H9 (cell line): ENCODE results near the gene USF3. TPM values are rescaled to one million over a fixed set of nuclear protein-coding genes. Genes with fewer than 3 reads are reported as not detected.

ENCODE experiments used
- DNase-seq: peaks from one replicate; pipeline ENCODE4 v3.0.0-alpha.2; 2017
- H2AFZ ChIP-seq: one replicate; pipeline ENCODE4 v1.6.1; 2013; ENCODE audit warnings: mild to moderate bottlenecking, low read length, control low read depth, moderate library complexity
- H2AK5ac ChIP-seq: 2 replicates; pipeline ENCODE4 v1.6.1; 2013; ENCODE audit warnings: low read length, control low read depth, mixed read lengths; ENCODE audit not compliant: insufficient read length
- H2BK120ac ChIP-seq: one replicate; pipeline ENCODE4 v1.6.1; 2013; ENCODE audit warnings: low read depth, mild to moderate bottlenecking, low read length, control low read depth, inconsistent platforms; ENCODE audit not compliant: poor library complexity, severe bottlenecking
- H2BK12ac ChIP-seq: 2 replicates; pipeline ENCODE4 v1.6.1; 2013; ENCODE audit warnings: low read length, control low read depth, mixed read lengths, low read depth; ENCODE audit not compliant: insufficient read length
- H2BK15ac ChIP-seq: 2 replicates; pipeline ENCODE4 v1.6.1; 2013; ENCODE audit warnings: low read depth, low read length, control low read depth
- H2BK20ac ChIP-seq: one replicate; pipeline ENCODE4 v1.6.1; 2013; ENCODE audit warnings: low read depth, mild to moderate bottlenecking, low read length, control low read depth, inconsistent platforms; ENCODE audit not compliant: poor library complexity, severe bottlenecking
- H2BK5ac ChIP-seq: 2 replicates; pipeline ENCODE4 v1.6.1; 2013; ENCODE audit warnings: low read length, control low read depth, mixed read lengths; ENCODE audit not compliant: insufficient read length
- H3K14ac ChIP-seq: 2 replicates; pipeline ENCODE4 v1.6.1; 2013; ENCODE audit warnings: low read length, control low read depth; ENCODE audit not compliant: insufficient read depth
- H3K18ac ChIP-seq: 2 replicates; pipeline ENCODE4 v1.6.1; 2013; ENCODE audit warnings: low read depth, mild to moderate bottlenecking, mixed read lengths, low read length, control low read depth; ENCODE audit not compliant: insufficient read length
- H3K23ac ChIP-seq: 2 replicates; pipeline ENCODE4 v1.6.1; 2013; ENCODE audit warnings: low read length, control low read depth, mixed read lengths, low read depth; ENCODE audit not compliant: insufficient read length
- H3K23me2 ChIP-seq: 2 replicates; pipeline ENCODE4 v1.6.1; 2013; ENCODE audit warnings: low read depth, mild to moderate bottlenecking, mixed read lengths, low read length, control low read depth; ENCODE audit not compliant: insufficient read length, poor library complexity, severe bottlenecking
- H3K27ac ChIP-seq: 2 replicates; pipeline ENCODE4 v1.5.1; 2013; ENCODE audit warnings: low read length, control low read depth, mixed read lengths, low read depth; ENCODE audit not compliant: insufficient read length
- H3K27me3 ChIP-seq: 2 replicates; pipeline ENCODE4 v1.6.1; 2013; ENCODE audit warnings: low read length, control low read depth, inconsistent platforms; ENCODE audit not compliant: insufficient read depth
- H3K4ac ChIP-seq: 2 replicates; pipeline ENCODE4 v1.6.1; 2013; ENCODE audit warnings: low read depth, mild to moderate bottlenecking, control low read depth, inconsistent platforms, low read length, moderate library complexity
- H3K4me1 ChIP-seq: 2 replicates; pipeline ENCODE4 v1.6.1; 2013; ENCODE audit warnings: low read length, control low read depth, inconsistent platforms; ENCODE audit not compliant: insufficient read depth
- H3K4me2 ChIP-seq: 2 replicates; pipeline ENCODE4 v1.6.1; 2013; ENCODE audit warnings: low read length, control low read depth, mixed read lengths; ENCODE audit not compliant: insufficient read length, insufficient read depth
- H3K56ac ChIP-seq: 2 replicates; pipeline ENCODE4 v1.6.1; 2013; ENCODE audit warnings: low read depth, mild to moderate bottlenecking, mixed read lengths, low read length, control low read depth; ENCODE audit not compliant: insufficient read length
- H3K79me1 ChIP-seq: 2 replicates; pipeline ENCODE4 v1.6.1; 2013; ENCODE audit warnings: low read depth, mild to moderate bottlenecking, moderate library complexity, low read length, control low read depth, inconsistent platforms; ENCODE audit not compliant: insufficient read depth, poor library complexity, severe bottlenecking
- H3K79me2 ChIP-seq: 2 replicates; pipeline ENCODE4 v1.6.1; 2013; ENCODE audit warnings: low read length, control low read depth, inconsistent platforms; ENCODE audit not compliant: insufficient read depth
- H3K9ac ChIP-seq: 2 replicates; pipeline ENCODE4 v1.6.1; 2013; ENCODE audit warnings: low read length, control low read depth, mixed read lengths; ENCODE audit not compliant: insufficient read length; ENCODE audit errors: extremely low read depth
- H3K9me3 ChIP-seq: one replicate; pipeline ENCODE4 v1.6.1; 2013; ENCODE audit warnings: low read depth, low read length, inconsistent platforms; ENCODE audit not compliant: control insufficient read depth
- H3T11ph ChIP-seq: one replicate; pipeline ENCODE4 v1.6.1; 2013; ENCODE audit warnings: mild to moderate bottlenecking, low read length, control low read depth, inconsistent platforms
- H4K20me1 ChIP-seq: one replicate; pipeline ENCODE4 v1.6.1; 2013; ENCODE audit not compliant: control insufficient read depth, insufficient read length, insufficient read depth
- H4K5ac ChIP-seq: 2 replicates; pipeline ENCODE4 v1.6.1; 2013; ENCODE audit warnings: low read depth, mild to moderate bottlenecking, mixed read lengths, low read length, control low read depth; ENCODE audit not compliant: insufficient read length
- H4K8ac ChIP-seq: replicated peaks from 2 replicates; pipeline ENCODE4 v1.6.1; 2013; ENCODE audit warnings: low read length, control low read depth, mixed read lengths, low read depth; ENCODE audit not compliant: insufficient read length
- H4K91ac ChIP-seq: 2 replicates; pipeline ENCODE4 v1.6.1; 2013; ENCODE audit warnings: low read depth, mild to moderate bottlenecking, moderate library complexity, mixed read lengths, low read length, control low read depth; ENCODE audit not compliant: insufficient read length
- H3K27ac Mint-ChIP-seq, 3 experiments: 2 replicates in 2 of 3; 3 replicates in 1 of 3; pipeline ENCODE4 v1.8.0; 2020 to 2021; ENCODE audit warnings: mixed read lengths in 3 of 3, mild to moderate bottlenecking in 1 of 3, moderate library complexity in 1 of 3
- H3K27me3 Mint-ChIP-seq: 2 replicates; pipeline ENCODE4 v1.8.0; 2021; ENCODE audit warnings: low read depth, mild to moderate bottlenecking, moderate library complexity, mixed read lengths
- H3K36me3 Mint-ChIP-seq, 3 experiments: 2 replicates in 2 of 3; 3 replicates in 1 of 3; pipeline ENCODE4 v1.8.0; 2020 to 2021; ENCODE audit warnings: low read depth in 3 of 3, mixed read lengths in 3 of 3; ENCODE audit not compliant: insufficient read depth in 1 of 3
- H3K4me1 Mint-ChIP-seq, 2 experiments: 2 replicates each; pipeline ENCODE4 v1.8.0; 2020; ENCODE audit warnings: mixed read lengths in 2 of 2
- H3K4me3 Mint-ChIP-seq, 2 experiments: 2 replicates in 1 of 2; 3 replicates in 1 of 2; pipeline ENCODE4 v1.8.0; 2020 to 2021; ENCODE audit warnings: mild to moderate bottlenecking in 2 of 2, mixed read lengths in 2 of 2, moderate library complexity in 1 of 2
- H3K9me3 Mint-ChIP-seq, 2 experiments: 2 replicates in 1 of 2; 3 replicates in 1 of 2; pipeline ENCODE4 v1.8.0; 2020; ENCODE audit warnings: mild to moderate bottlenecking in 2 of 2, mixed read lengths in 2 of 2, moderate library complexity in 1 of 2
- CTCF ChIP-seq: fragments of 200-600 bp; sonication (generic); conservative IDR thresholded peaks from 3 replicates; pipeline ENCODE4 v1.8.0; 2021; ENCODE audit warnings: antibody characterized with exemption, mild to moderate bottlenecking
- WGBS: extraction: QIAGEN DNeasy Blood & Tissue Kit; methylation state at CpG from one replicate; pipeline ENCODE4 v1.1.7; 2013; ENCODE audit warnings: missing lambda C conversion rate, low lambda C conversion rate, mixed read lengths; ENCODE audit not compliant: insufficient read length; ENCODE audit errors: extremely low coverage; 5-methylcytosine and 5-hydroxymethylcytosine counted together
- total RNA-seq: library from RNA; stranded (reverse); gene quantifications from 2 replicates; pipeline ENCODE4 v1.2.1, GENCODE V29; 2021

The USF3 gene
- total RNA-seq, 1 experiment from 2014 or later: 13.8 TPM

DNA sequence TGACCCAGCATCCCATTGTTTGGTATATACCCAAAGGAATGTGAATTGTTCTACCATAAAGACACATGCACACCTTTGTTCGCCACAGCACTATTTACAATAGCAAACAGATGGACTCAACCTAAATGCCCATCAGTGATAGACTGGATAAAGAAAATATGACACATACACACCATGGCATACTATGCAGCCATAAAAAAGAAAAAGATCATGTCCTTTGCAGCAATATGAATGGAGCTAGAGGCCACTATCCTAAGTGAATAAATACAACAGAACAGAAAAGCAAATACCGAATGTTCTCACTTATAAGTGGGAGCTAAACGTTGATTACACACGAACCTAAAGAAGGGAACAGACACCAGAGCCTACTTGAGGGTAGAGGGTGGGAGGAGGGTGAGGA lies 11.4 kb upstream of the USF3 start:
- Histone ChIP-seq H3K9me3 (no peaks in the 10 kb centered on the region), H3K4ac (no peak overlapping the region), H4K20me1 (no peaks in the 10 kb centered on the region), H3K23ac (no peak overlapping the region), H3K27ac (no peak overlapping the region), H4K91ac (no peak overlapping the region), H3K4me1 (no peaks in the 10 kb centered on the region), H3K27me3 (no peaks in the 10 kb centered on the region), H2BK120ac (no peak overlapping the region), H3K56ac (no peak overlapping the region), H3K18ac (no peak overlapping the region), H3K14ac (no peak overlapping the region), H2BK20ac (no peak overlapping the region), H3T11ph (no peak overlapping the region), H2AFZ (no peak overlapping the region), H2BK15ac (no peak overlapping the region), H4K5ac (no peak overlapping the region), H3K4me2 (no peak overlapping the region), H3K9ac (no peak overlapping the region), H2AK5ac (no peak overlapping the region), H2BK12ac (no peak overlapping the region), H2BK5ac (no peak overlapping the region), H3K79me1 (no peaks in the 10 kb centered on the region), H4K8ac (no peak overlapping the region), H3K79me2 (no peaks in the 10 kb centered on the region), H3K23me2 (no peaks in the 10 kb centered on the region)
- Mint-ChIP-seq H3K4me3 (no peak overlapping the region), H3K36me3 (no peaks in the 10 kb centered on the region), H3K27ac (no peak overlapping the region), H3K4me1 (no peaks in the 10 kb centered on the region), H3K9me3 (no peaks in the 10 kb centered on the region), H3K27me3 (peaks cover 4% of the 10 kb centered on the region)
- DNase-seq: no peak
- WGBS: no CpG with 5 or more reads among the region's 4 CpGs
- no peak for TF ChIP-seq CTCF
